BLaER1 treated with 17β-estradiol and CSF1 and Interleukin-3, amounts not matched to agents 10 nM and 100 nM (cell line): ENCODE data around the gene GNAO1.

ENCODE experiments used
- H3K27ac ChIP-seq, 11 experiments: shearing (Covaris generic); formaldehyde crosslinking; 2 replicates each; pipeline ENCODE4 v1.8.1; 2022
- H3K27me3 ChIP-seq, 11 experiments: shearing (Covaris generic); formaldehyde crosslinking; 2 replicates each; pipeline ENCODE4 v1.8.1; 2022
- H3K36me3 ChIP-seq, 11 experiments: shearing (Covaris generic); formaldehyde crosslinking; 2 replicates each; pipeline ENCODE4 v1.8.1; 2022
- H3K4me1 ChIP-seq, 10 experiments: shearing (Covaris generic); formaldehyde crosslinking; 2 replicates each; pipeline ENCODE4 v1.8.1; 2022
- H3K4me2 ChIP-seq, 11 experiments: shearing (Covaris generic); formaldehyde crosslinking; 2 replicates each; pipeline ENCODE4 v1.8.1; 2022
- H3K4me3 ChIP-seq, 10 experiments: shearing (Covaris generic); formaldehyde crosslinking; 2 replicates each; pipeline ENCODE4 v1.8.1; 2022
- H3K9ac ChIP-seq, 11 experiments: shearing (Covaris generic); formaldehyde crosslinking; 2 replicates each; pipeline ENCODE4 v1.8.1; 2022
- H3K9me3 ChIP-seq, 11 experiments: shearing (Covaris generic); formaldehyde crosslinking; replicated peaks in 1 of 11; 2 replicates each; pipeline ENCODE4 v1.8.1; 2022
- H4K20me1 ChIP-seq, 11 experiments: shearing (Covaris generic); formaldehyde crosslinking; 2 replicates each; pipeline ENCODE4 v1.8.1; 2022
- Cebpa-rat ChIP-seq, 11 experiments: shearing (Covaris generic); IDR thresholded peaks; 2 replicates each; pipeline ENCODE4 v1.8.1; 2022

Gene GNAO1

GRCh38 chr16:56362057-56362655 lies 170.9 kb downstream of the GNAO1 start:
- TF ChIP-seq Cebpa-rat (IDR thresholded peaks at IDR 0.05), result no peak

GRCh38 chr16:56362706-56363105 lies 171.4 kb downstream of the GNAO1 start:
- H3K9ac ChIP-seq, result no peak overlapping the region
- no peak overlapping the region for H3K4me2 ChIP-seq
- H3K4me3 ChIP-seq, result no peak overlapping the region
- no peak for TF ChIP-seq Cebpa-rat (IDR thresholded peaks at IDR 0.05)
- H3K9me3 ChIP-seq, result no peaks in the 10 kb centered on the region
- H3K36me3 ChIP-seq, result peaks cover 59 to 76% (median 71%) of the 10 kb centered on the region in 11 experiments
- H4K20me1 ChIP-seq, result peaks cover 0 to 28% (median 0%) of the 10 kb centered on the region in 11 experiments; a peak in 2 of 22 replicates
- H3K27ac ChIP-seq, result no peak overlapping the region
- H3K27me3 ChIP-seq, result no peaks in the 10 kb centered on the region
- peaks cover 17 to 31% (median 21%) of the 10 kb centered on the region in 10 experiments for H3K4me1 ChIP-seq

More at GRCh38 chr16:56362057-56362655, 170.9 kb downstream of the GNAO1 start:
- no peak overlapping the region for H3K9ac ChIP-seq
- no peaks in the 10 kb centered on the region for H3K9me3 ChIP-seq
- no peak overlapping the region for H3K27ac ChIP-seq
- peaks cover 53 to 71% (median 65%) of the 10 kb centered on the region in 11 experiments for H3K36me3 ChIP-seq
- peaks cover 21 to 36% (median 26%) of the 10 kb centered on the region in 10 experiments for H3K4me1 ChIP-seq
- peaks cover 0 to 26% (median 0%) of the 10 kb centered on the region in 11 experiments; a peak in 2 of 22 replicates for H4K20me1 ChIP-seq
- H3K4me3 ChIP-seq, result no peak overlapping the region
- H3K4me2 ChIP-seq, result no peak overlapping the region
- no peaks in the 10 kb centered on the region for H3K27me3 ChIP-seq

- H3K9ac ChIP-seq, result no peak overlapping the region
- H3K36me3 ChIP-seq, result peaks cover 64 to 82% (median 76%) of the 10 kb centered on the region in 11 experiments
- no peaks in the 10 kb centered on the region for H3K9me3 ChIP-seq
- H3K27me3 ChIP-seq, result no peaks in the 10 kb centered on the region
- no peak overlapping the region for H3K27ac ChIP-seq
- no peak for TF ChIP-seq Cebpa-rat (IDR thresholded peaks at IDR 0.05)
- no peak overlapping the region for H3K4me3 ChIP-seq
- H3K4me2 ChIP-seq, result no peak overlapping the region
- peaks cover 0 to 28% (median 0%) of the 10 kb centered on the region in 11 experiments; a peak in 3 of 22 replicates for H4K20me1 ChIP-seq
- H3K4me1 ChIP-seq, result peaks cover 16 to 25% (median 20%) of the 10 kb centered on the region in 10 experiments
Measured at GRCh38 chr16:56363181-56363716, 172.0 kb downstream of the GNAO1 start.

- H3K9me3 ChIP-seq, result no peaks in the 10 kb centered on the region
- no peak for TF ChIP-seq Cebpa-rat (IDR thresholded peaks at IDR 0.05)
- H3K4me1 ChIP-seq, result peaks cover 14 to 21% (median 18%) of the 10 kb centered on the region in 10 experiments
- H3K4me2 ChIP-seq, result no peak overlapping the region
- H3K36me3 ChIP-seq, result peaks cover 71 to 89% (median 83%) of the 10 kb centered on the region in 11 experiments
- peaks cover 0 to 28% (median 0%) of the 10 kb centered on the region in 11 experiments; a peak in 3 of 22 replicates for H4K20me1 ChIP-seq
- no peak overlapping the region for H3K27ac ChIP-seq
- H3K27me3 ChIP-seq, result no peaks in the 10 kb centered on the region
- no peak overlapping the region for H3K9ac ChIP-seq
- no peak overlapping the region for H3K4me3 ChIP-seq
Measured at GRCh38 chr16:56363781-56364565, 172.7 kb downstream of the GNAO1 start.

GRCh38 chr16:56364865-56365264 lies 173.6 kb downstream of the GNAO1 start:
- Histone ChIP-seq H3K4me3 (no peak overlapping the region), H3K9me3 (no peaks in the 10 kb centered on the region), H3K27ac (no peak overlapping the region), H3K4me1 (peaks cover 5 to 13% (median 10%) of the 10 kb centered on the region in 10 experiments), H3K36me3 (peaks cover 80 to 98% (median 92%) of the 10 kb centered on the region in 11 experiments), H3K4me2 (no peak overlapping the region), H3K9ac (no peak overlapping the region), H4K20me1 (peaks cover 0 to 28% (median 0%) of the 10 kb centered on the region in 11 experiments; a peak in 3 of 22 replicates), H3K27me3 (no peaks in the 10 kb centered on the region)
- TF ChIP-seq Cebpa-rat (IDR thresholded peaks at IDR 0.05), result no peak

GRCh38 chr16:56365552-56365951 lies 174.3 kb downstream of the GNAO1 start:
- H3K36me3 ChIP-seq, result peaks cover 87 to 100% (median 92%) of the 10 kb centered on the region in 11 experiments
- no peaks in the 10 kb centered on the region for H3K27me3 ChIP-seq
- H3K4me3 ChIP-seq, result no peak overlapping the region
- H3K4me1 ChIP-seq, result peaks cover 2 to 6% (median 3%) of the 10 kb centered on the region in 10 experiments; a peak in 16 of 20 replicates
- no peaks in the 10 kb centered on the region for H3K9me3 ChIP-seq
- H3K9ac ChIP-seq, result no peak overlapping the region
- H3K4me2 ChIP-seq, result no peak overlapping the region
- no peak overlapping the region for H3K27ac ChIP-seq
- H4K20me1 ChIP-seq, result peaks cover 0 to 28% (median 0%) of the 10 kb centered on the region in 11 experiments; a peak in 6 of 22 replicates
- TF ChIP-seq Cebpa-rat (IDR thresholded peaks at IDR 0.05), result no peak

GRCh38 chr16:56366945-56367344 lies 175.7 kb downstream of the GNAO1 start:
- Histone ChIP-seq H3K27ac (no peak overlapping the region), H3K4me3 (no peak overlapping the region), H4K20me1 (peaks cover 0 to 34% (median 2%) of the 10 kb centered on the region in 11 experiments; a peak in 8 of 22 replicates), H3K27me3 (no peaks in the 10 kb centered on the region), H3K9me3 (no peaks in the 10 kb centered on the region), H3K4me2 (no peak overlapping the region), H3K4me1 (0 out of 20 replicates have a peak, but pooled peaks cover 0 to 5% (median 0%) of the 10 kb centered on the region in 10 experiments), H3K9ac (no peak overlapping the region), H3K36me3 (peaks cover 76 to 100% (median 93%) of the 10 kb centered on the region in 11 experiments)
- TF ChIP-seq Cebpa-rat (IDR thresholded peaks at IDR 0.05), result no peak

GRCh38 chr16:56367764-56368163 lies 176.5 kb downstream of the GNAO1 start:
- H4K20me1 ChIP-seq, result peaks cover 0 to 32% (median 10%) of the 10 kb centered on the region in 11 experiments; a peak in 7 of 22 replicates
- no peaks in the 10 kb centered on the region for H3K27me3 ChIP-seq
- H3K4me1 ChIP-seq, result peaks cover 0 to 5% (median 0%) of the 10 kb centered on the region in 10 experiments; a peak in 1 of 20 replicates
- H3K4me2 ChIP-seq, result no peak overlapping the region
- no peak for TF ChIP-seq Cebpa-rat (IDR thresholded peaks at IDR 0.05)
- no peaks in the 10 kb centered on the region for H3K9me3 ChIP-seq
- H3K9ac ChIP-seq, result no peak overlapping the region
- H3K36me3 ChIP-seq, result peaks cover 76 to 100% (median 93%) of the 10 kb centered on the region in 11 experiments
- H3K27ac ChIP-seq, result no peak overlapping the region
- H3K4me3 ChIP-seq, result no peak overlapping the region

GRCh38 chr16:56368545-56368944 lies 177.3 kb downstream of the GNAO1 start:
- Histone ChIP-seq H3K4me1 (peaks cover 0 to 11% (median 2%) of the 10 kb centered on the region in 10 experiments; a peak in 7 of 20 replicates), H3K9ac (no peak overlapping the region), H3K4me3 (no peak overlapping the region), H3K36me3 (peaks cover 76 to 100% (median 93%) of the 10 kb centered on the region in 11 experiments), H3K4me2 (no peak overlapping the region), H3K9me3 (no peaks in the 10 kb centered on the region), H3K27me3 (no peaks in the 10 kb centered on the region), H3K27ac (no peak overlapping the region), H4K20me1 (peaks cover 0 to 33% (median 13%) of the 10 kb centered on the region in 11 experiments; a peak in 8 of 22 replicates)
- TF ChIP-seq Cebpa-rat (IDR thresholded peaks at IDR 0.05), result no peak
